Choroid plexus epithelial cell (primary cell): ENCODE data around the gene CCDC81.
A peak's percentile ranks its signal among the peaks of the same experiment; 100 is the strongest.
"Not testable (repeated sequence)": the region's sequence is repeated elsewhere in the genome, so short reads cannot be mapped to it uniquely, and the experiment has no call there.

Source experiments
- DNase-seq: peaks from one replicate; pipeline ENCODE4 v3.0.0-alpha.2; 2010; ENCODE audit warnings: low read depth
- H3K4me3 ChIP-seq: 2 replicates; pipeline ENCODE4 v1.5.1; 2011; ENCODE audit warnings: low read depth, mild to moderate bottlenecking, control low read depth, low read length, moderate library complexity
- TF ChIP-seq, protein P1 (sequence below): conservative IDR thresholded peaks from 2 replicates; pipeline ENCODE4 v1.5.1; 2011; ENCODE audit warnings: low read depth, mild to moderate bottlenecking, control low read depth, inconsistent platforms, low read length, moderate library complexity

The CCDC81 gene

DNA sequence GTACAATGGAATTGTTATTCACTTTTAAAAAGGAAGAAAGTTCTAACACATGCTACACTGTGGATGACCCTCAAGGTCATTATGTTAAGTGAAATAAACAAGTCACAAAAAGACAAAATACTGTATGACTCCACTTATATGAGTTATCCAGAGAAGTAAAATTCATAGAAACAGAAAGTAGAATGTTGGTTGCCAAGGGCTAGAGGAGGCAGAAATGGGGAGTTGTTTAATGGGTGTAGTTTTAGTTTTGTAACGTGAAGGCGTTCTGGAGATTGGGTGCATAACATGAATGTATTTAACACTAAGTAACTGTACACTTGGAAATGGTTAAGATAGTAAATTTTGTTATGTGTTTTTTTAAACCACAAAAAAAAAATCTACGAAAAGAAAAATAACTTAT, 43.8 kb downstream of the CCDC81 start:
- H3K4me3 ChIP-seq: no peak overlapping the region
- no peak for DNase-seq
- TF ChIP-seq, protein P1, sequence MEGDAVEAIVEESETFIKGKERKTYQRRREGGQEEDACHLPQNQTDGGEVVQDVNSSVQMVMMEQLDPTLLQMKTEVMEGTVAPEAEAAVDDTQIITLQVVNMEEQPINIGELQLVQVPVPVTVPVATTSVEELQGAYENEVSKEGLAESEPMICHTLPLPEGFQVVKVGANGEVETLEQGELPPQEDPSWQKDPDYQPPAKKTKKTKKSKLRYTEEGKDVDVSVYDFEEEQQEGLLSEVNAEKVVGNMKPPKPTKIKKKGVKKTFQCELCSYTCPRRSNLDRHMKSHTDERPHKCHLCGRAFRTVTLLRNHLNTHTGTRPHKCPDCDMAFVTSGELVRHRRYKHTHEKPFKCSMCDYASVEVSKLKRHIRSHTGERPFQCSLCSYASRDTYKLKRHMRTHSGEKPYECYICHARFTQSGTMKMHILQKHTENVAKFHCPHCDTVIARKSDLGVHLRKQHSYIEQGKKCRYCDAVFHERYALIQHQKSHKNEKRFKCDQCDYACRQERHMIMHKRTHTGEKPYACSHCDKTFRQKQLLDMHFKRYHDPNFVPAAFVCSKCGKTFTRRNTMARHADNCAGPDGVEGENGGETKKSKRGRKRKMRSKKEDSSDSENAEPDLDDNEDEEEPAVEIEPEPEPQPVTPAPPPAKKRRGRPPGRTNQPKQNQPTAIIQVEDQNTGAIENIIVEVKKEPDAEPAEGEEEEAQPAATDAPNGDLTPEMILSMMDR: no peak

- DNase-seq: peak; percentile 48
- H3K4me3 ChIP-seq: no peak overlapping the region
- TF ChIP-seq, protein P1: peak; percentile 47
Measured at GRCh38 chr11:86418917-86419316, 44.2 kb downstream of the CCDC81 start.

GRCh38 chr11:86421946-86422345, 47.3 kb downstream of the CCDC81 start:
- TF ChIP-seq, protein P1: no peak
- DNase-seq: no peak
- H3K4me3 ChIP-seq: no peak overlapping the region

DNA sequence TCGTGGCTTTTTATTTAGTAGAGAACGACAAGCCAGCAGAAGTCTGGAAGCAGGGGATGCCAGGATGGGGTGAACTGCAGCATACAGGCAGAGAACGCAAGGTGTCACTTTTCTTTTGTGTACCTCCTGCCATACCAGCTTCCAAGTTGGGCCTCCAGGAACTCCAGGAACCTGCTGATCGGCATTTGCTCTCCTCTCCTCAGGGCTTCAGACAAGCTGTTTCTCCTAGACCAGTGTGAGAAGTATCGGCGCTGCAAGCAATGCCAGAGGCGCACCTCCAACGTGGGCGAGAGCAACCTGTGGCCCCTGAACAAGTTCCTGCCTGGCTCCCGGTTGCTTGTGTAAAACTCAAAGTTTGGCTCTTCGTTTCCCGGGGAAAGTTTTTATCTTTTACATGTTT, 47.7 kb downstream of the CCDC81 start:
- TF ChIP-seq, protein P1: no peak
- H3K4me3 ChIP-seq: no peak overlapping the region

DNA sequence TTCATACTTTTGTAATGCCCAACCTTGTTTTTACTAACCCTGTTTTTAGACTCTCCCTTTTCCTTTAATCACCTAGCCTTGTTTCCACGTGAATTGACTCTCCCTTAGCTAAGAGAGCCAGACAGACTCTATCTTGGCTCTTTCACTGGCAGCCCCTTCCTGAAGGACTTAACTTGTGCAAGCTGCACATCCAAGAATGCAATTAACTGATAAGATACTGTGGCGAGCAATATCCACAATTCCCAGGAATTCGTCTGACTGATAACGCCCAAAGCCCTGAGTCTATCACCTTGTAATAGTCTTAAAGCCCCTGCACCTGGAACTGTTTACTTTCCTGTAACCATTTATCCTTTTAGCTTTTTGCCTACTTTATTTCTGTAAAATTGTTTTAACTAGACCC, 48.8 kb downstream of the CCDC81 start:
- DNase-seq, H3K4me3 ChIP-seq: not testable (repeated sequence)

More for the DNA sequence above, 47.7 kb downstream of the CCDC81 start:
- no peak for DNase-seq

GRCh38 chr11:86427441-86427840, 52.8 kb downstream of the CCDC81 start:
- H3K4me3 ChIP-seq: no peak overlapping the region
- DNase-seq: no peak
- TF ChIP-seq, protein P1: no peak

DNA sequence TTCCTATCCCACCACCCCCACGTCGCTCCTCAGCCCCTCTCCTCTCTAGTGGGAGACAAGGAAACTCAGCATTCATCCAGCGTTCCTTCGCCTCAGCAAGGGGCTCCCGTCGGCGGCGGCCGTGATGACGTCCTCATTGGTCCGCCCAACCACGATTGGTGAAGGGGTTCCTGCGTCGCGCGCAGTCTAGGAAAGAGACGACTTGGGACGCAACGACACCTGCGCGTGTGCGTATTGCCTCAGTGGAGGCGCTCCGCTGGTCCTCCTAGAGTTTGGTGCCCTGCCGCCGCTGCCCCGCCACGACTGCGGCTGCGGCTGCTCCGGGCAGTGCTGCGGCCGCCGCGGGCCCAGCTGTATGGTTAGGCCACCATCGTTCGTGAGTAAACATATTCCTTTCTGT, 56.6 kb downstream of the CCDC81 start:
- H3K4me3 ChIP-seq: peak overlapping the region; percentile 32
- TF ChIP-seq, protein P1: no peak
- DNase-seq: no peak

DNA sequence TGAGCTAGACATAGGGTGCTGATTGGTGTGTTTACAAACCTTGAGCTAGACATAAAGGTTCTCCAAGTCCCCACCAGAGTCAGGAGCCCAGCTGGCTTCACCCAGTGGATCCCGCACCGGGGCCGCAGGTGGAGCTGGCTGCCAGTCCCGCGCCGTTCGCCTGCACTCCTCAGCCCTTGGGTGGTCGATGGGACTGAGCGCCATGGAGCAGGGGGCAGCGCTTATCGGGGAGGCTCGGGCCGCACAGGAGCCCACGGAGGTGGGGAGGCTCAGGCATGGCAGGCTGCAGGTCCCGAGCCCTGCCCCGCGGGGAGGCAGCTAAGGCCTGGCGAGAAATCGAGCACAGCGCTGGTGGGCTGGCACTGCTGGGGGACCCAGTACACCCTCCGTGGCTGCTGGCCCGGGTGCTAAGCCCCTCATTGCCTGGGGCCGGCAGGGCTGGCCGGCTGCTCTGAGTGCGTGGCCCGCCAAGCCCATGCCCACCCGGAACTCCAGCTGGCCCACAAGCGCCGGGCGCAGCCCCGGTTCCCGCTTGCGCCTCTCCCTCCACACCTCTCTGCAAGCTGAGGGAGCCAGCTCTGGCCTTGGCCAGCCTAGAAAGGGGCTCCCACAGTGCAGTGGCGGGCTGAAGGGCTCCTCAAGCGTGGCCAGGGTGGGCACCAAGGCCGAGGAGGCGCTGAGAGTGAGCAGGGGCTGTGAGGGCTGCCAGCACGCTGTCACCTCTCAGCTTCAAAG, 58.8 kb downstream of the CCDC81 start:
- not testable (repeated sequence) for DNase-seq, H3K4me3 ChIP-seq
